H9 (cell line): ENCODE data around the gene ZFAND3. TPM values are rescaled to one million over a fixed set of nuclear protein-coding genes. Genes with fewer than 3 reads are reported as not detected.

Source experiments
- DNase-seq: peaks from one replicate; pipeline ENCODE4 v3.0.0-alpha.2; 2017
- H2AFZ ChIP-seq: one replicate; pipeline ENCODE4 v1.6.1; 2013; ENCODE audit warnings: mild to moderate bottlenecking, low read length, control low read depth, moderate library complexity
- H2AK5ac ChIP-seq: 2 replicates; pipeline ENCODE4 v1.6.1; 2013; ENCODE audit warnings: low read length, control low read depth, mixed read lengths; ENCODE audit not compliant: insufficient read length
- H2BK120ac ChIP-seq: one replicate; pipeline ENCODE4 v1.6.1; 2013; ENCODE audit warnings: low read depth, mild to moderate bottlenecking, low read length, control low read depth, inconsistent platforms; ENCODE audit not compliant: poor library complexity, severe bottlenecking
- H2BK12ac ChIP-seq: 2 replicates; pipeline ENCODE4 v1.6.1; 2013; ENCODE audit warnings: low read length, control low read depth, mixed read lengths, low read depth; ENCODE audit not compliant: insufficient read length
- H2BK15ac ChIP-seq: 2 replicates; pipeline ENCODE4 v1.6.1; 2013; ENCODE audit warnings: low read depth, low read length, control low read depth
- H2BK20ac ChIP-seq: one replicate; pipeline ENCODE4 v1.6.1; 2013; ENCODE audit warnings: low read depth, mild to moderate bottlenecking, low read length, control low read depth, inconsistent platforms; ENCODE audit not compliant: poor library complexity, severe bottlenecking
- H2BK5ac ChIP-seq: 2 replicates; pipeline ENCODE4 v1.6.1; 2013; ENCODE audit warnings: low read length, control low read depth, mixed read lengths; ENCODE audit not compliant: insufficient read length
- H3K14ac ChIP-seq: 2 replicates; pipeline ENCODE4 v1.6.1; 2013; ENCODE audit warnings: low read length, control low read depth; ENCODE audit not compliant: insufficient read depth
- H3K18ac ChIP-seq: 2 replicates; pipeline ENCODE4 v1.6.1; 2013; ENCODE audit warnings: low read depth, mild to moderate bottlenecking, mixed read lengths, low read length, control low read depth; ENCODE audit not compliant: insufficient read length
- H3K23ac ChIP-seq: 2 replicates; pipeline ENCODE4 v1.6.1; 2013; ENCODE audit warnings: low read length, control low read depth, mixed read lengths, low read depth; ENCODE audit not compliant: insufficient read length
- H3K23me2 ChIP-seq: 2 replicates; pipeline ENCODE4 v1.6.1; 2013; ENCODE audit warnings: low read depth, mild to moderate bottlenecking, mixed read lengths, low read length, control low read depth; ENCODE audit not compliant: insufficient read length, poor library complexity, severe bottlenecking
- H3K27ac ChIP-seq: 2 replicates; pipeline ENCODE4 v1.5.1; 2013; ENCODE audit warnings: low read length, control low read depth, mixed read lengths, low read depth; ENCODE audit not compliant: insufficient read length
- H3K27me3 ChIP-seq: 2 replicates; pipeline ENCODE4 v1.6.1; 2013; ENCODE audit warnings: low read length, control low read depth, inconsistent platforms; ENCODE audit not compliant: insufficient read depth
- H3K4ac ChIP-seq: 2 replicates; pipeline ENCODE4 v1.6.1; 2013; ENCODE audit warnings: low read depth, mild to moderate bottlenecking, control low read depth, inconsistent platforms, low read length, moderate library complexity
- H3K4me1 ChIP-seq: 2 replicates; pipeline ENCODE4 v1.6.1; 2013; ENCODE audit warnings: low read length, control low read depth, inconsistent platforms; ENCODE audit not compliant: insufficient read depth
- H3K4me2 ChIP-seq: 2 replicates; pipeline ENCODE4 v1.6.1; 2013; ENCODE audit warnings: low read length, control low read depth, mixed read lengths; ENCODE audit not compliant: insufficient read length, insufficient read depth
- H3K56ac ChIP-seq: 2 replicates; pipeline ENCODE4 v1.6.1; 2013; ENCODE audit warnings: low read depth, mild to moderate bottlenecking, mixed read lengths, low read length, control low read depth; ENCODE audit not compliant: insufficient read length
- H3K79me1 ChIP-seq: 2 replicates; pipeline ENCODE4 v1.6.1; 2013; ENCODE audit warnings: low read depth, mild to moderate bottlenecking, moderate library complexity, low read length, control low read depth, inconsistent platforms; ENCODE audit not compliant: insufficient read depth, poor library complexity, severe bottlenecking
- H3K79me2 ChIP-seq: 2 replicates; pipeline ENCODE4 v1.6.1; 2013; ENCODE audit warnings: low read length, control low read depth, inconsistent platforms; ENCODE audit not compliant: insufficient read depth
- H3K9ac ChIP-seq: 2 replicates; pipeline ENCODE4 v1.6.1; 2013; ENCODE audit warnings: low read length, control low read depth, mixed read lengths; ENCODE audit not compliant: insufficient read length; ENCODE audit errors: extremely low read depth
- H3K9me3 ChIP-seq: one replicate; pipeline ENCODE4 v1.6.1; 2013; ENCODE audit warnings: low read depth, low read length, inconsistent platforms; ENCODE audit not compliant: control insufficient read depth
- H3T11ph ChIP-seq: one replicate; pipeline ENCODE4 v1.6.1; 2013; ENCODE audit warnings: mild to moderate bottlenecking, low read length, control low read depth, inconsistent platforms
- H4K20me1 ChIP-seq: one replicate; pipeline ENCODE4 v1.6.1; 2013; ENCODE audit not compliant: control insufficient read depth, insufficient read length, insufficient read depth
- H4K5ac ChIP-seq: 2 replicates; pipeline ENCODE4 v1.6.1; 2013; ENCODE audit warnings: low read depth, mild to moderate bottlenecking, mixed read lengths, low read length, control low read depth; ENCODE audit not compliant: insufficient read length
- H4K8ac ChIP-seq: replicated peaks from 2 replicates; pipeline ENCODE4 v1.6.1; 2013; ENCODE audit warnings: low read length, control low read depth, mixed read lengths, low read depth; ENCODE audit not compliant: insufficient read length
- H4K91ac ChIP-seq: 2 replicates; pipeline ENCODE4 v1.6.1; 2013; ENCODE audit warnings: low read depth, mild to moderate bottlenecking, moderate library complexity, mixed read lengths, low read length, control low read depth; ENCODE audit not compliant: insufficient read length
- H3K27ac Mint-ChIP-seq, 3 experiments: 2 replicates in 2 of 3; 3 replicates in 1 of 3; pipeline ENCODE4 v1.8.0; 2020 to 2021; ENCODE audit warnings: mixed read lengths in 3 of 3, mild to moderate bottlenecking in 1 of 3, moderate library complexity in 1 of 3
- H3K27me3 Mint-ChIP-seq: 2 replicates; pipeline ENCODE4 v1.8.0; 2021; ENCODE audit warnings: low read depth, mild to moderate bottlenecking, moderate library complexity, mixed read lengths
- H3K36me3 Mint-ChIP-seq, 3 experiments: 2 replicates in 2 of 3; 3 replicates in 1 of 3; pipeline ENCODE4 v1.8.0; 2020 to 2021; ENCODE audit warnings: low read depth in 3 of 3, mixed read lengths in 3 of 3; ENCODE audit not compliant: insufficient read depth in 1 of 3
- H3K4me1 Mint-ChIP-seq, 2 experiments: 2 replicates each; pipeline ENCODE4 v1.8.0; 2020; ENCODE audit warnings: mixed read lengths in 2 of 2
- H3K4me3 Mint-ChIP-seq, 2 experiments: 2 replicates in 1 of 2; 3 replicates in 1 of 2; pipeline ENCODE4 v1.8.0; 2020 to 2021; ENCODE audit warnings: mild to moderate bottlenecking in 2 of 2, mixed read lengths in 2 of 2, moderate library complexity in 1 of 2
- H3K9me3 Mint-ChIP-seq, 2 experiments: 2 replicates in 1 of 2; 3 replicates in 1 of 2; pipeline ENCODE4 v1.8.0; 2020; ENCODE audit warnings: mild to moderate bottlenecking in 2 of 2, mixed read lengths in 2 of 2, moderate library complexity in 1 of 2
- WGBS: extraction: QIAGEN DNeasy Blood & Tissue Kit; methylation state at CpG from one replicate; pipeline ENCODE4 v1.1.7; 2013; ENCODE audit warnings: missing lambda C conversion rate, low lambda C conversion rate, mixed read lengths; ENCODE audit not compliant: insufficient read length; ENCODE audit errors: extremely low coverage; 5-methylcytosine and 5-hydroxymethylcytosine counted together
- total RNA-seq: library from RNA; stranded (reverse); gene quantifications from 2 replicates; pipeline ENCODE4 v1.2.1, GENCODE V29; 2021
- TF ChIP-seq, protein P1 (sequence below): fragments of 200-600 bp; sonication (generic); conservative IDR thresholded peaks from 3 replicates; pipeline ENCODE4 v1.8.0; 2021; ENCODE audit warnings: antibody characterized with exemption, mild to moderate bottlenecking

Gene ZFAND3
- total RNA-seq, 1 experiment from 2014 or later = 57.7 TPM

DNA sequence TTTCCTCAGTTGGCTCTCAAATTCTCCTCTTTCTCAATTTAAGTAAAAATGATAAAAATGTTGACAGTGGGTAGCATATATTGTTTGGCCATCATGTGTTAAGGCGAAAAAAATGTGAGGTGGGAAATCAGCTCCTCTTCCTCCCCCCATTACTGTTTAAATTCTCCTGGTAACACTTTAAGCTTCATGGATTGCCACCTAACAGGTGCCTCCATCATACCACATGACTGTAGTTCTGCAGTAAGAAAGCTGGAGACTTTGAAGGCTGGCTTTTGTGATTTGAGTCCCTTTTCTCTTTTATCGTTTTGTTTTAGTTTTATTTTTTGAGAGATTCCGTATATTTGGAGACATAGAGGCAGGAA is 1.2 kb downstream of the ZFAND3 start:
- no peak overlapping the region for H2AFZ ChIP-seq
- H3K4me3 Mint-ChIP-seq = peak overlapping the region; percentile 92 to 94
- H3K56ac ChIP-seq = no peak overlapping the region
- no peak overlapping the region for H4K8ac ChIP-seq
- TF ChIP-seq, protein P1, sequence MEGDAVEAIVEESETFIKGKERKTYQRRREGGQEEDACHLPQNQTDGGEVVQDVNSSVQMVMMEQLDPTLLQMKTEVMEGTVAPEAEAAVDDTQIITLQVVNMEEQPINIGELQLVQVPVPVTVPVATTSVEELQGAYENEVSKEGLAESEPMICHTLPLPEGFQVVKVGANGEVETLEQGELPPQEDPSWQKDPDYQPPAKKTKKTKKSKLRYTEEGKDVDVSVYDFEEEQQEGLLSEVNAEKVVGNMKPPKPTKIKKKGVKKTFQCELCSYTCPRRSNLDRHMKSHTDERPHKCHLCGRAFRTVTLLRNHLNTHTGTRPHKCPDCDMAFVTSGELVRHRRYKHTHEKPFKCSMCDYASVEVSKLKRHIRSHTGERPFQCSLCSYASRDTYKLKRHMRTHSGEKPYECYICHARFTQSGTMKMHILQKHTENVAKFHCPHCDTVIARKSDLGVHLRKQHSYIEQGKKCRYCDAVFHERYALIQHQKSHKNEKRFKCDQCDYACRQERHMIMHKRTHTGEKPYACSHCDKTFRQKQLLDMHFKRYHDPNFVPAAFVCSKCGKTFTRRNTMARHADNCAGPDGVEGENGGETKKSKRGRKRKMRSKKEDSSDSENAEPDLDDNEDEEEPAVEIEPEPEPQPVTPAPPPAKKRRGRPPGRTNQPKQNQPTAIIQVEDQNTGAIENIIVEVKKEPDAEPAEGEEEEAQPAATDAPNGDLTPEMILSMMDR = no peak
- H3K9me3 ChIP-seq = no peaks in the 10 kb centered on the region
- no peak overlapping the region for H3T11ph ChIP-seq
- H3K27ac Mint-ChIP-seq = peak overlapping the region; percentile 83 to 87 (median 85); a peak in 4 of 7 replicates
- no peaks in the 10 kb centered on the region; the same call in 1 of the 2 replicates for H3K4me1 ChIP-seq
- no peak overlapping the region for H4K91ac ChIP-seq
- H2BK20ac ChIP-seq = no peak overlapping the region
- H3K4me1 Mint-ChIP-seq = peaks cover 40 to 45% of the 10 kb centered on the region in 2 experiments
- peaks cover 3% of the 10 kb centered on the region for H3K23me2 ChIP-seq
- no peaks in the 10 kb centered on the region for H3K27me3 ChIP-seq
- peak overlapping the region; percentile 74 for H3K9ac ChIP-seq
- H3K27ac ChIP-seq = no peak overlapping the region
- peaks cover 0 to 2% (median 0%) of the 10 kb centered on the region in 3 experiments; a peak in 1 of 7 replicates for H3K36me3 Mint-ChIP-seq
- H2BK120ac ChIP-seq = no peak overlapping the region
- H3K4ac ChIP-seq = no peak overlapping the region
- H2BK15ac ChIP-seq = no peak overlapping the region
- H3K79me1 ChIP-seq = peaks cover 2% of the 10 kb centered on the region
- H3K4me2 ChIP-seq = peak overlapping the region; percentile 92
- no peak overlapping the region for H2BK12ac ChIP-seq
- no peak for DNase-seq
- H4K5ac ChIP-seq = no peak overlapping the region
- no CpG with 5 or more reads among the region's 3 CpGs for WGBS
- no peak overlapping the region for H2AK5ac ChIP-seq
- no peak overlapping the region for H3K23ac ChIP-seq
- no peaks in the 10 kb centered on the region for H4K20me1 ChIP-seq
- no peaks in the 10 kb centered on the region for H3K9me3 Mint-ChIP-seq
- H3K18ac ChIP-seq = no peak overlapping the region
- no peak overlapping the region for H3K14ac ChIP-seq
- peaks cover 3% of the 10 kb centered on the region for H3K27me3 Mint-ChIP-seq
- H2BK5ac ChIP-seq = no peak overlapping the region
- peaks cover 29% of the 10 kb centered on the region for H3K79me2 ChIP-seq
